WTC11 (cell line): ENCODE data around the gene SMYD4. TPM values are rescaled to one million over a fixed set of nuclear protein-coding genes. Genes with fewer than 3 reads are reported as not detected.

ENCODE experiments used
- ATAC-seq: fragments of 200-7000 bp; cut with Tn5 transposase; 2 replicates; pipeline ENCODE4 v1.10.0; 2021; ENCODE audit warnings: mild to moderate bottlenecking, moderate library complexity
- CTCF ChIA-PET: fragments of 300-600 bp; sonication (Branson Sonifier 250); formaldehyde crosslinking; loops from one replicate; lab custom pipeline; 2021; ENCODE audit warnings: antibody characterized with exemption; lab: Charles Lee
- POLR2A ChIA-PET: fragments of 350-600 bp; sonication (Branson Sonifier 250); formaldehyde crosslinking; loops from one replicate; lab custom pipeline; 2021; ENCODE audit warnings: antibody characterized with exemption; lab: Charles Lee
- DNase-seq: peaks from one replicate; pipeline ENCODE4 v3.0.0; 2021; ENCODE audit warnings: low spot score
- H3K27ac Mint-ChIP-seq: 2 replicates; pipeline ENCODE4 v1.8.0; 2021; ENCODE audit warnings: mixed read lengths
- H3K27me3 Mint-ChIP-seq: 2 replicates; pipeline ENCODE4 v1.8.0; 2021; ENCODE audit warnings: low read depth, mild to moderate bottlenecking, moderate library complexity, mixed read lengths
- H3K36me3 Mint-ChIP-seq: 2 replicates; pipeline ENCODE4 v1.8.0; 2021; ENCODE audit warnings: mixed read lengths
- H3K4me1 Mint-ChIP-seq: 2 replicates; pipeline ENCODE4 v1.8.0; 2022; ENCODE audit warnings: mixed read lengths
- H3K4me3 Mint-ChIP-seq: 2 replicates; pipeline ENCODE4 v1.8.0; 2021; ENCODE audit warnings: mild to moderate bottlenecking, moderate library complexity, mixed read lengths
- H3K9me3 Mint-ChIP-seq: 2 replicates; pipeline ENCODE4 v1.8.0; 2021; ENCODE audit warnings: mixed read lengths
- ATF2 ChIP-seq: sonication (generic); formaldehyde crosslinking; IDR thresholded peaks from 2 replicates; pipeline ENCODE4 v1.8.1; 2022; ENCODE audit warnings: low read depth, missing genetic modification reagents, borderline replicate concordance
- CREM ChIP-seq: sonication (generic); formaldehyde crosslinking; IDR thresholded peaks from 2 replicates; pipeline ENCODE4 v1.8.1; 2022; ENCODE audit warnings: mild to moderate bottlenecking, missing genetic modification reagents, moderate library complexity
- E2F1 ChIP-seq: sonication (generic); formaldehyde crosslinking; IDR thresholded peaks from 2 replicates; pipeline ENCODE4 v1.8.0; 2022; ENCODE audit warnings: mild to moderate bottlenecking, missing genetic modification reagents
- E2F4 ChIP-seq: sonication (generic); formaldehyde crosslinking; IDR thresholded peaks from 2 replicates; pipeline ENCODE4 v1.8.1; 2022; ENCODE audit warnings: low read depth, mild to moderate bottlenecking, moderate library complexity, missing genetic modification reagents, borderline replicate concordance
- ESRRA ChIP-seq: sonication (generic); formaldehyde crosslinking; IDR thresholded peaks from 2 replicates; pipeline ENCODE4 v1.8.1; 2022; ENCODE audit warnings: mild to moderate bottlenecking, missing genetic modification reagents, borderline replicate concordance
- FOXP1 ChIP-seq: sonication (generic); formaldehyde crosslinking; IDR thresholded peaks from 2 replicates; pipeline ENCODE4 v1.8.0; 2022; ENCODE audit warnings: missing genetic modification reagents, mild to moderate bottlenecking, moderate library complexity, borderline replicate concordance
- GABPB1 ChIP-seq: sonication (generic); formaldehyde crosslinking; IDR thresholded peaks from 2 replicates; pipeline ENCODE4 v1.8.1; 2023; ENCODE audit warnings: mild to moderate bottlenecking, missing genetic modification reagents
- IRF2 ChIP-seq: sonication (generic); formaldehyde crosslinking; IDR thresholded peaks from 2 replicates; pipeline ENCODE4 v1.8.0; 2022; ENCODE audit warnings: low read depth, missing genetic modification reagents, borderline replicate concordance
- JAZF1 ChIP-seq: fragments of 250-450 bp; sonication (Bioruptor Pico); IDR thresholded peaks from 2 replicates; pipeline ENCODE4 v1.9.0; 2021; ENCODE audit warnings: moderate library complexity, mild to moderate bottlenecking, inconsistent platforms
- KAT7 ChIP-seq: sonication (generic); formaldehyde crosslinking; IDR thresholded peaks from 2 replicates; pipeline ENCODE4 v1.8.1; 2023; ENCODE audit warnings: missing genetic modification reagents, mild to moderate bottlenecking, borderline replicate concordance
- NFYB ChIP-seq: sonication (generic); formaldehyde crosslinking; conservative IDR thresholded peaks from 2 replicates; pipeline ENCODE4 v1.8.0; 2022; ENCODE audit warnings: low read depth, missing genetic modification reagents
- NR1H2 ChIP-seq: sonication (generic); formaldehyde crosslinking; IDR thresholded peaks from 2 replicates; pipeline ENCODE4 v1.9.0; 2021; ENCODE audit warnings: mild to moderate bottlenecking, moderate library complexity, missing genetic modification reagents
- RORB ChIP-seq: fragments of 250-450 bp; sonication (Bioruptor Pico); IDR thresholded peaks from 2 replicates; pipeline ENCODE4 v1.9.0; 2021; ENCODE audit warnings: mild to moderate bottlenecking
- TCF7 ChIP-seq: sonication (generic); formaldehyde crosslinking; IDR thresholded peaks from 2 replicates; pipeline ENCODE4 v1.8.0; 2022; ENCODE audit warnings: mild to moderate bottlenecking, low read depth, missing genetic modification reagents, moderate library complexity
- TP53 ChIP-seq: sonication (generic); formaldehyde crosslinking; IDR thresholded peaks from 2 replicates; pipeline ENCODE4 v1.8.1; 2023; ENCODE audit warnings: mild to moderate bottlenecking, missing genetic modification reagents
- ZNF232 ChIP-seq: sonication (generic); formaldehyde crosslinking; IDR thresholded peaks from 2 replicates; pipeline ENCODE4 v1.8.0; 2022; ENCODE audit warnings: mild to moderate bottlenecking, missing genetic modification reagents
- ZNF416 ChIP-seq: fragments of 250-450 bp; sonication (Bioruptor Pico); IDR thresholded peaks from 2 replicates; pipeline ENCODE4 v1.9.0; 2021; ENCODE audit warnings: mild to moderate bottlenecking, inconsistent platforms
- total RNA-seq: library from RNA; stranded (reverse); gene quantifications from 3 replicates; pipeline ENCODE4 v1.2.3, GENCODE V29; 2021
- TF ChIP-seq, protein P1 (sequence below): fragments of 200-600 bp; IDR thresholded peaks from 2 replicates; pipeline ENCODE4 v1.8.0; 2022; ENCODE audit warnings: antibody characterized with exemption
- TF ChIP-seq, protein P2 (sequence below): sonication (generic); formaldehyde crosslinking; conservative IDR thresholded peaks from 2 replicates; pipeline ENCODE4 v1.8.1; 2023; ENCODE audit warnings: mild to moderate bottlenecking, low read depth, missing genetic modification reagents, moderate library complexity
- TF ChIP-seq, protein P3 (sequence below): fragments of 250-450 bp; sonication (Bioruptor Pico); IDR thresholded peaks from 2 replicates; pipeline ENCODE4 v1.8.0; 2021; ENCODE audit warnings: mild to moderate bottlenecking

Gene SMYD4
- total RNA-seq, 1 experiment from 2014 or later: 24.1 TPM

DNA sequence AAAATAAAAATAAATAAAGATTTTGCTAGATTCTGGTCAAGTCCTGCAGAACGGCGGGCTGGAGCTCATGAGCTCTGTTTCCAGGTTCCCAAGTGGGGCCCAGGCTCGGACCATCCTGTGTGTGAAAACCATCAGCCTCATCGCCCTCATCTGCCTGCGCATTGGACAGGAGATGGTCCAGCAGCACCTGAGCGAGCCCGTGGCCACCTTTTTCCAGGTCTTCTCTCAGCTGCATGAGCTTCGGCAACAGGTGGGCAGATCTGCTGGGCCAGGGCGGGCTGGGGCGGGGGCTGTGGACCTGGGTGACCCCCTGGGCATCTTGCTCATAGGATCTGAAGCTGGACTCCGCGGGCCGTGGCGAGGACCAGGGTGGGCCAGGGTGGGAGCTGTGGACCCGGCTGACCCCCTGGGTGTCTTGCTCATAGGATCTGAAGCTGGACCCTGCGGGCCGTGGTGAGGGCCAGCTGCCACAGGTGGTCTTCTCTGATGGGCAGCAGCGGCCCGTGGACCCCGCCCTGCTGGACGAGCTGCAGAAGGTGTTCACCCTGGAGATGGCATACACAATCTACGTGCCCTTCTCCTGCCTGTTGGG is 97.4 kb downstream of the SMYD4 start:
- H3K9me3 Mint-ChIP-seq: no peaks in the 10 kb centered on the region
- H3K27ac Mint-ChIP-seq: no peak overlapping the region
- no peak for TF ChIP-seq ESRRA (CRISPR knock-in tag)
- TF ChIP-seq ZNF416: no peak
- TF ChIP-seq, protein P1, sequence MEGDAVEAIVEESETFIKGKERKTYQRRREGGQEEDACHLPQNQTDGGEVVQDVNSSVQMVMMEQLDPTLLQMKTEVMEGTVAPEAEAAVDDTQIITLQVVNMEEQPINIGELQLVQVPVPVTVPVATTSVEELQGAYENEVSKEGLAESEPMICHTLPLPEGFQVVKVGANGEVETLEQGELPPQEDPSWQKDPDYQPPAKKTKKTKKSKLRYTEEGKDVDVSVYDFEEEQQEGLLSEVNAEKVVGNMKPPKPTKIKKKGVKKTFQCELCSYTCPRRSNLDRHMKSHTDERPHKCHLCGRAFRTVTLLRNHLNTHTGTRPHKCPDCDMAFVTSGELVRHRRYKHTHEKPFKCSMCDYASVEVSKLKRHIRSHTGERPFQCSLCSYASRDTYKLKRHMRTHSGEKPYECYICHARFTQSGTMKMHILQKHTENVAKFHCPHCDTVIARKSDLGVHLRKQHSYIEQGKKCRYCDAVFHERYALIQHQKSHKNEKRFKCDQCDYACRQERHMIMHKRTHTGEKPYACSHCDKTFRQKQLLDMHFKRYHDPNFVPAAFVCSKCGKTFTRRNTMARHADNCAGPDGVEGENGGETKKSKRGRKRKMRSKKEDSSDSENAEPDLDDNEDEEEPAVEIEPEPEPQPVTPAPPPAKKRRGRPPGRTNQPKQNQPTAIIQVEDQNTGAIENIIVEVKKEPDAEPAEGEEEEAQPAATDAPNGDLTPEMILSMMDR: no peak
- no peak for TF ChIP-seq GABPB1 (CRISPR knock-in tag)
- TF ChIP-seq E2F4 (CRISPR knock-in tag): no peak
- no peaks in the 10 kb centered on the region for H3K4me1 Mint-ChIP-seq
- no peak for DNase-seq
- CTCF ChIA-PET: interaction anchor here (0.6 to 0.9 kb wide), 2 partner anchors 51 to 805 kb away, joined by 3 to 4 read pairs; no protein-coding TSS in a partner anchor
- no peaks in the 10 kb centered on the region for H3K27me3 Mint-ChIP-seq
- POLR2A ChIA-PET: interaction anchor here (0.5 to 1.2 kb wide), 3 partner anchors 14 to 96 kb away, joined by 3 read pairs; no protein-coding TSS in a partner anchor
- no peak overlapping the region for H3K4me3 Mint-ChIP-seq
- peaks cover 3% of the 10 kb centered on the region for H3K36me3 Mint-ChIP-seq
- no peak for ATAC-seq

GRCh38 chr17:1731194-1731506 is 98.6 kb downstream of the SMYD4 start:
- POLR2A ChIA-PET: interaction anchor here (0.6 kb wide), 1 partner anchor 499 kb away, joined by 6 read pairs; no protein-coding TSS in a partner anchor
- Mint-ChIP-seq H3K27ac (no peak overlapping the region), H3K27me3 (no peaks in the 10 kb centered on the region), H3K4me1 (no peaks in the 10 kb centered on the region), H3K36me3 (no peaks in the 10 kb centered on the region; the same call in 1 of the 2 replicates), H3K4me3 (no peak overlapping the region), H3K9me3 (no peaks in the 10 kb centered on the region)
- no peak for DNase-seq
- ATAC-seq: no peak
- TF ChIP-seq TP53 (CRISPR knock-in tag) (no peak), FOXP1 (no peak), TCF7 (CRISPR knock-in tag) (no peak), JAZF1 (CRISPR knock-in tag) (no peak)
- TF ChIP-seq, all 79 proteins: peak for 0
- CTCF ChIA-PET: no interaction called here

GRCh38 chr17:1730326-1731193 is 99.1 kb downstream of the SMYD4 start:
- H3K36me3 Mint-ChIP-seq: no peaks in the 10 kb centered on the region; the same call in 1 of the 2 replicates
- CTCF ChIA-PET: no interaction called here
- no peak overlapping the region for H3K27ac Mint-ChIP-seq
- H3K4me3 Mint-ChIP-seq: no peak overlapping the region
- ATAC-seq: no peak
- POLR2A ChIA-PET: no interaction called here
- DNase-seq: no peak
- H3K27me3 Mint-ChIP-seq: no peaks in the 10 kb centered on the region
- peaks cover 1% of the 10 kb centered on the region; the same call in 1 of the 2 replicates for H3K4me1 Mint-ChIP-seq
- H3K9me3 Mint-ChIP-seq: no peaks in the 10 kb centered on the region
- TF ChIP-seq IRF2 (CRISPR knock-in tag) (no peak), NR1H2 (CRISPR knock-in tag) (no peak), CREM (CRISPR knock-in tag) (no peak), KAT7 (no peak), ZNF232 (CRISPR knock-in tag) (no peak), ATF2 (CRISPR knock-in tag) (no peak), ESRRA (CRISPR knock-in tag) (no peak), E2F1 (CRISPR knock-in tag) (no peak), NFYB (CRISPR knock-in tag) (no peak), RORB (CRISPR knock-in tag) (no peak)
- TF ChIP-seq, protein P2, sequence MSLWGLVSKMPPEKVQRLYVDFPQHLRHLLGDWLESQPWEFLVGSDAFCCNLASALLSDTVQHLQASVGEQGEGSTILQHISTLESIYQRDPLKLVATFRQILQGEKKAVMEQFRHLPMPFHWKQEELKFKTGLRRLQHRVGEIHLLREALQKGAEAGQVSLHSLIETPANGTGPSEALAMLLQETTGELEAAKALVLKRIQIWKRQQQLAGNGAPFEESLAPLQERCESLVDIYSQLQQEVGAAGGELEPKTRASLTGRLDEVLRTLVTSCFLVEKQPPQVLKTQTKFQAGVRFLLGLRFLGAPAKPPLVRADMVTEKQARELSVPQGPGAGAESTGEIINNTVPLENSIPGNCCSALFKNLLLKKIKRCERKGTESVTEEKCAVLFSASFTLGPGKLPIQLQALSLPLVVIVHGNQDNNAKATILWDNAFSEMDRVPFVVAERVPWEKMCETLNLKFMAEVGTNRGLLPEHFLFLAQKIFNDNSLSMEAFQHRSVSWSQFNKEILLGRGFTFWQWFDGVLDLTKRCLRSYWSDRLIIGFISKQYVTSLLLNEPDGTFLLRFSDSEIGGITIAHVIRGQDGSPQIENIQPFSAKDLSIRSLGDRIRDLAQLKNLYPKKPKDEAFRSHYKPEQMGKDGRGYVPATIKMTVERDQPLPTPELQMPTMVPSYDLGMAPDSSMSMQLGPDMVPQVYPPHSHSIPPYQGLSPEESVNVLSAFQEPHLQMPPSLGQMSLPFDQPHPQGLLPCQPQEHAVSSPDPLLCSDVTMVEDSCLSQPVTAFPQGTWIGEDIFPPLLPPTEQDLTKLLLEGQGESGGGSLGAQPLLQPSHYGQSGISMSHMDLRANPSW (CRISPR knock-in tag): no peak
- TF ChIP-seq, protein P3, sequence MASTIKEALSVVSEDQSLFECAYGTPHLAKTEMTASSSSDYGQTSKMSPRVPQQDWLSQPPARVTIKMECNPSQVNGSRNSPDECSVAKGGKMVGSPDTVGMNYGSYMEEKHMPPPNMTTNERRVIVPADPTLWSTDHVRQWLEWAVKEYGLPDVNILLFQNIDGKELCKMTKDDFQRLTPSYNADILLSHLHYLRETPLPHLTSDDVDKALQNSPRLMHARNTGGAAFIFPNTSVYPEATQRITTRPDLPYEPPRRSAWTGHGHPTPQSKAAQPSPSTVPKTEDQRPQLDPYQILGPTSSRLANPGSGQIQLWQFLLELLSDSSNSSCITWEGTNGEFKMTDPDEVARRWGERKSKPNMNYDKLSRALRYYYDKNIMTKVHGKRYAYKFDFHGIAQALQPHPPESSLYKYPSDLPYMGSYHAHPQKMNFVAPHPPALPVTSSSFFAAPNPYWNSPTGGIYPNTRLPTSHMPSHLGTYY (CRISPR knock-in tag): no peak
